GM19238 (cell line): Measurements from ENCODE around the gene ZYX.
A peak's percentile ranks its signal among the peaks of the same experiment; 100 is the strongest.

Experiments
- DNase-seq: peaks from one replicate; pipeline ENCODE4 v3.0.0; 2011; ENCODE audit warnings: low spot score; ENCODE audit not compliant: insufficient read length

Gene ZYX

DNA sequence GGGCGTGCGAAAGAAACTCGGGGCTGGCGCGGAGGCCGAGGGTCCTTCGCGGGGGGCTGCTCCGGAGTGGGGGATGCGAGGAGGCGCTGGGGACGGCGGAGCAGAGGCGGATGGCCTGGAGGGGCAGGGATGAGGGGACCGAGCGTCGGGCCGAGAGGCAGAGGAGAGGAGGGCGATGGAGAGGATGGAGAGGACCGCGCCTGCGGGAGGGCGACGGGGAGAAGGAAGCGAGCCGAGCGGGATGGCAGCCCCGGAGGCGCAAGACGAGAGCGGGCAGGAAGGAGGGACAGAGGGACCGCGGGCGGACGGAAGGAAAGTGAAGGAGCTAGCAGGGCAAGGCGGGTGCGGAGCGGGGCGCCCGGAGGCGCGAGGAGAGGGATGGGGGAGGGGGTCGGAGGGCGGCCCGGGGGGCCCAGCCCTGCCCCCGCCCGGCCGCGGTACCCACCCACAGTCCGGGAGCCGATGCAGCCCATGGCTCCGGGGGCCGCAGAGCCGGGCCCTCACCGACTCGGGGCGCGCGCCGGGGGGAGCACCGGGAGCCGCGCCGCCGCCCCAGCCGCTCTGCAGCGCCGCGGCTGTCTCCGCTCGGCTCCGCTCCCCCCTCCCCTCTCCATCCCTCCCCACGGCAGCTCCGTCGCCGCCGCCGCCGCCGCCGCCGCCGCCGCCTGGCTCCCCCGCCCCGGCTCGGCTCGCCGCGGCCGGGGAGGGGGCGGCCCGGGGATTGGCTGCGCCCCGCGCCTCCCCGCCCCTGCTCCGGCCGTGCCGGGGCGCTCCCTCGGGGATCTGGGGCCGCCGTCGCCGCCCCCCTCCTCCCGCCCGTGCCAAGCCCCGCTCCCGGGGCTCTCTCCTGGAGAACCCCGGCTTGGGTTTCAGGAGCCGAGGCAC, 18.8 kb upstream of the ZYX start, which contains the start of gene FAM131B:
Gene FAM131B (minus strand): TSS at position 583 of the 885 bp plus-strand sequence. CDS start 110 bp downstream, at position 473.
- peak; percentile 36 for DNase-seq

DNA sequence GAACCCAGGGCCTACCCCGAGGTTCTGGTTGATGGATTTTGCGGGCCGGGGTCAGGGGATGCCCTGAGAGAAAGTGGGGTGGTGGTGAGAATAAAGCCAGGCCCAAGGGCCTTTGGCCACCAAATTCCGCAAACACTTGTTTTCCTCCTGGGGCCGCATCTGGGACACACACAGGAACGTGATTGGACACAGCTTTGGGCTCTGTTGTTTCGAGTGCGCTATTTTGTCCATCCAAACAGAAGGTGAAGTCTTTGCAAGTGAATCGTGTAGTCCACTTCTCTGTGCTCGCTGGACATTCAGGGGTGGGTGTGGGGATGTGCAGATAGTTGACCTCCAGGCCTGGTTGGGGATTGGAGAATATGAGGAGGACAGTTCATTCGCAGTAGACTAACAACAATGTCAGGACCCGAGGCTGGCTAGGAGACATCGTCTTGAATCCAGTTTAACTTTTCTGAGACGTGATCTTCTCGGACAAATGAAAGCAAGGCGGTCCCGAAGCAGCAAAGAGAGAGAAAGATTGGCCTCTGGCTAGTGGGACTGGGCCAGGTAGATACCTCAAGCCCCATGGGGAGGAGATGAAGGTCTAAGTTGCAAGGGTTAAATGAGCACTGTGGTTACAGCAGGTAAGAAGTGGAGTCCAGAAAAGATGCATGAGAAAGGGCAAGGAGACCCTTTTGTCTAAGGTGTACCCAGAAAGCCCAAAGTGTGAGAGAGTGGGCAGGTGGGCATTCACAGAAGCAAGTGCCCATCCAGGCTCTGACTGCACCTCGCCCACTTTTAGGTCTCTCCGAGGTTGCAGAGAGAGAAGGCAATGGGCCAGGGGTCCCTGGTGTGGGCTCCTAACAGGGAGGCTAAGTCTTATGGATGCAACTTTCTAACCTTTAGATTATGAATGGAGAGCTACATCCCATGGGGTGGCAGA, 17.9 kb upstream of the ZYX start:
- no peak for DNase-seq

DNA sequence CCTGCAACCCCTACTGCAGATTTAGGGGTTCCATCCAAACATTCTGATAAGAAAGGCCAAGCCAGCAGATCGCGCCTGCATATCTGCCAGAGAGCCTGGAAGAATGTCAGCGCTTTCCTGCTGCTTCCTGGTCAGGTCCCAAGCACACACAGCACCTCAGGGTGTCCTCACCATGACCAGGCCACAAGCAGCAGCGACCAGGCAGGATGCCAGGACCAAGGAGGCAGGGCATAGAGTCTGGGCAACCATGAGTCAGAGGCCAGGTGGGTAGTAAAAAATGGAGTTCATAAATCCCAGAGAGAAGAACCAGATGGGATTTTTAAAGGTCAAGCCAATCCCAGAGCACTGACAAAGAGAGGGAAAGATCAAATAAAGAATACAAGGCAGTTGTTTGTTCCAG, 13.2 kb upstream of the ZYX start:
- DNase-seq: no peak

DNA sequence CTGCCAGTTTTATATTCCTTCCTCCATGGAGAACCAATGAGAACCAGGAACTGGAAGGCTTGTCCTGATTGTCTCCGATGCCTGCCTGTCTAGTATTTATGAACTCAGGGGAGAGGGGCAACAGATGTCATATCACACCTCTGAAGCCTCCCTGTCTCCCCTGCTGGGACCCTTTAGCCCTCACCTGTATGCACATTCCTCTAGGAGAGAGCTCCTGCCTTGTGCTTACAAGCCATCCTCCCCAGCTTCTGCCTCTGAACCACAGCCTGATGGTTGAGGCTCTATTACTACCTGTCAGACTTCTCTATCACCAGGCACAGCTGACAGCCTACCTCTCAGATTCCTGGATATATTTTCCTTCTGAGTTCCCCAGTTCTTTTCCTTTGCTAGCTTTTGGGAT, 12.8 kb upstream of the ZYX start:
- DNase-seq: no peak

DNA sequence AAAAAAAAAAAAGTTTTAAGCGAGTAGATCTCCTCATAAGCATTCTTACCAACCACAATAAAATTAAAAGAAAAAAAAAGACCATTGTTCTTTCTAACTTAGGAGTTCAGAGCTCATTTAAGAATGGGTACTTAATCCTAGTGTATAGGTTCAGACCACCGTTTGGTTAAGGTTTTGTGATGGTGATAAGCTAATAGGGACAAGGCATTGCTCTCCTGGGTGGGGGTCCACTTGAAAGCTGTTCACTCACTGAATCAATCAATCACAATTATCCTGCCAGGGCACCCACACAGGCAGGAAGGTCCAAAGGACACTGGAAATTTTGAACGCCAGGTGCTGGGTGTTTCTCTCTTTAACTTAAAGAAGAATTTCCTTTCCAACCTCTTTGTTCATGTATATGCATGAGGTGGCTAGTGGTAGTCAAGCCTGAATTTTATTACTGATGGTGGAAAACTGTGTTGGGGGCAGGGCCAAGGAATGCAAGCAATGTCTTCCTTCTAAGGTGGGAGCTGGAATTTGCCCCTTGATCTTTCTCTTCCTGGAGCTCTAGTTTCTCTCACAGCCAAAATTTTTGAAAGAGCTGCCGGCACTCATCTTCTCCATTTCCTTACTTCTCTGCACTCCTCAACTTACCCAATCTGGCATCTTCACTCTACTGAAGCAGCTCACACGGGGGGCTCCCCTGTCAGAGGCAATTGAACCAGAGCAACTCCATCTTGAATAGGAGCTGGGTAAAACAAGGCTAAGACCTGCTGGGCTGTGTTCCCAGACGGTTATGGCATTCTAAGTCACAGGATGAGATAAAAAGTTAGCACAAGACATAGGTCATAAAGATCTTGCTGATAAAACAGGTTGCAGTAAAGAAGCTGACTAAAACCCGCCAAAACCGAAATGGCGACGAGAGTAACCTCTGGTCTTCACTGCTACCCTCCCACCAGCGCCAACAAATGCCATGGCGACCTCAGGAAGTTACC, 11.2 kb upstream of the ZYX start:
- DNase-seq: no peak

DNA sequence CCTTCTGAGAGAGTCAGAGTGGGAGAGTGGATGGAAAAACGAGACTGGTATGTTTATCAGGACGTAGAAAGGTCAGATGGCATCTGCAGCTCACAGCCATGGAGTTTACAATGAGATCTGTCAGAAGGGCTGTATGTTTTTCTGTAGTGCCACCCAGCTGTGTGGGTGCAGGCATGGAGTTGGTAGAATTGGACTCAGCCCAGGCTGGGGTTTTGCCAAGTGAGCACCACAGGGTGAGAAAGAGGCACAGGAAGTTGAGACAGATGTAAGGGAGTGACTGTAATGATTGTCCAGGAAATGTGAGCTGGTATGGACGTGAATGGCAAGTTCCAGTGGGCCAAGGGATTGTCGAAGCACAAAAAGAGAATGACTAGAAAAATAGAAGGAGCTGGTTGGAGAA, 9.1 kb upstream of the ZYX start:
- no peak for DNase-seq

DNA sequence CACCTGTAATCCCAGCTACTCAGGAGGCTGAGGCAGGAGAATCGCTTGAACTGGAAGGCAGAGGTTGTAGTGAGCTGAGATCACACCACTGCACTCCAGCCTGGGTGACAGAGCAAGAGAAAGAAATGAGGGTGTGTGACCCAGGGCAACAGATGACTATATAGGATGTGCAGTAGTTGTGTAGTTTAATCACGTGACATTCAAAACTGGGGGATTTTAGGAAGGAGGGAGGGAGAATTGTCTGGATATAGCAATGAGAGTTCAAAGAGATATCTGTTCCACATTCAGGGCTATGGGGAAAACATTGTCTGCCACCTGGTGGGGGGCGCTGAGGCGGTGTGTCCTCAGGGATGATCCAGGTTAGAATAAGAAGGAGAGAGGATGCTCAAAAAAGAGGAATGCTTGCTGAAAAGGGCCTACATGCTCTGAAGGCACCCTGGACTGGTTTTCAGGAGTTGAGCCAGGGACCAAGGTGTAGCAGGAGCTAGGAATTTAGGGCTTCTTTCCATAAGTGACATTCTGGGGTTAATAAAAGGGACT, 7.8 kb upstream of the ZYX start:
- no peak for DNase-seq

DNA sequence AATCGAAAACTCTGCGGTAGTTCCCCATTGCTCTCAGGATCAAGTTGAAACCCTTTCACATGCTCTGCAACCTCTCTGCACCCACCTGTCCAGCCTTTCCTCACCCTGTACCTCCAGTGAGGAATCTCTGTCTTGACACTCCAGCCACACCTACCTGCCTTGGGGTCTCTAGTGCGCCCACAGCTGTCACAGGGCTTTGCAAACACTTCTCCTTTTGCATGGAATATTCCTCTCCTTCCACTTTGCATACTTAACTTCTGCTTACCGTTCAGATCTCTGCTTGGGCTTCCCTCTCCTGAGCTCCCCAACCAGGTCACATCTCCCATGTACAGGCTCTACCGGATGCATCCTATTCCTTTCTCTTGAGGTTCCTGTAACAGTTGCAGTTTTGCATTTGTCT, 6.6 kb upstream of the ZYX start:
- no peak for DNase-seq

DNA sequence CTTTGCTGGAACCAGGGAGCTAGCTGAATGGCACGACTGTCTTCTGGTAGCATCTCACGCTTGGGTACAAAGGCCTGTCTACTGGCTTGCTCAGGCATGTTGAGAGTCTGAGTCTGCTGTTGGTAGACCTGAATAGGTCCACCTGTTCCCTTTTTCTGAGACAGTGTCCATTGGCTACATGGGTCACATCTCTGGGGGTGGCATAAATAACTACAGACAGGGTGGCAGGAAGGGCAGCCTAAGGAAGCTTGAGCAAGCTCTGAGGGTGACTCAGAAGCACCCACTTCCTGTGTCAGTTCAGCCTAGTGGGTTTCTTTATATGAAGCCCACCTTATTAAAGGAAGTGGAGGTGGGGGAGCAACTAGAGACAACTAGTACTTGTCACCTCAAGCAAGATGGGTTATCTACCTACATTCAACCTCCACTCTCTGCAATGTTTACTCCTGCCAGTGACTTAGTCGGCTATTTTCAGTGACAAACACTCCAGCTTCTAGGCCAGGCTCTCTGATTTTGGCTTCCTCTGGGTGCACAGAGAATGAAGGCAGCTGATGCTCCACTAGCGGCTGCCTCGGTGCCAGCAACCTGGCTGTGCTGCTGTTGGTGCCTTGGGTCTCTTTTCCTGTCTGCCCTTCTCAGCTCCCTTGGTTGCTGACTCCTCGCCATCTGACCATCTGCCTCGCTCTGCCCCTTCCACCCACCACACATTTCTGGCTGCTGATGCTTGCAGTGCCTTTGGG, 5.7 kb upstream of the ZYX start:
- DNase-seq: no peak

DNA sequence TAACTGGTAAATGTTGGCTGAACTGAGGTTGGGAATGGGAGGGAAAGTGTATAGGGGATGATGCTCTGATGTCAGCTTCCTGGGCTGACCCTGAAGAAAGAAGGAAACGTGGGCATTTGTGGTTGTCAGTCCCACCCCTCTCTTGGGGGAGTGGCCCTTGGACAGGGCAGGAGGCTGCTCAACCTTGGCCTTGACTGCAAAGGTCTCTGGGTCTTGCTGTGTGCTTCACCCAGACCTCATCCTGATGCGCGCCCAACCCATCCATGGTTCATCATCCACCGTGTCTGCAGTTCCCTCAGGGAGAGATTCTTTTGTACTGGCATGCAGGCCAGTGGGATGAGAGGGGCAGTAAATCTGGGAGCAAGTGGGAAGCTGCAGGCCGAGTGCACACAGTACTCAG, 4.7 kb upstream of the ZYX start:
- no peak for DNase-seq

DNA sequence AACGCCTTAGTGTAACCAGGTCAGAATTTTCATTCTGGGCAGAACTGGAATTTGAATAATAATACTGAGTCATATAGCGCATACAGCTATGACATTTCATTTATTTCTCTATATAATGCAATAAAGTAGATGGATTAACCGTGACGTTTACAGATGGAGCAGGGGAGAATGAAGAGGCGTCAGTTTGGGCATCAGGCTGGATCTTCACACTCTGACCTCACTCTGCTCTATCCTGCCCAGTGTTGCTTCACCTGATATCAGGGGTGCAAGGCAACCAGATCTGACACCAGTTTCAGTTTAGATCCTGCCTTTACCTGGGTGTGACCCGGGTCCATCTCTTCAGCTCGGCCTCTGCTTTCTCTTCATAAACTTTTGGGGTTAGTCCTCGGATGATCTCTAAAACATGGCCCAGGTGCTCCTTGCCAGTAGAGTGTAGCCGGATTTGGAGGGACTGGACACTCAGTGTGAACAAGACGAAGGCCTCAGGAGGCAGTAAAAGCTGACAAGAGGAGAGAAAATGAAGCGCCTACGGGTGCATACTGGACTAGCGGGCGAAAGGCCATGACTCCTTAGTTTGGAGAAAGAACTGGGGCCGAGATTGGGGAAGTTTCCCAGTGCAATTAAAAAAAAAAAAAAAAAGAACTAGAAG, 1.4 kb upstream of the ZYX start:
- DNase-seq: no peak

DNA sequence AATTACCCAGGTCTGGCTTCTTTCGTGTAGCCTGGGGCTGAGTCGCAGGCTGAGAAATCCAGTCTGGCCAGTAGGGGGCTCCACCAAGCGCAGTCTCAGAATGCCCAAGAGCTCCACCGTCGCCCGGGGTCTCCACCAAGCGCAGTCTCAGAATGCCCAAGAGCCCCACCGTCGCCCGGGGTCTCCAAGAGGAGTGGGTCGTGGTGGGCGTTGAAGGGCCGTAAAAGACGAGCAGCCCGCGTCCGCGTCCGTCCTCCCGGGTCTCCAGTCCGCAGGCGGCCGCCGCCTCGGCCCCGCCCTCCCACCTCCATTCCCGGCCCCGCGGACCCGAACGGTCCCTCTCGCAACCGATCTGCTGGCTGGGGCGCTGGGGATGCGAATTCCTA, 892 bp upstream of the ZYX start:
- DNase-seq: peak; percentile 78

DNA sequence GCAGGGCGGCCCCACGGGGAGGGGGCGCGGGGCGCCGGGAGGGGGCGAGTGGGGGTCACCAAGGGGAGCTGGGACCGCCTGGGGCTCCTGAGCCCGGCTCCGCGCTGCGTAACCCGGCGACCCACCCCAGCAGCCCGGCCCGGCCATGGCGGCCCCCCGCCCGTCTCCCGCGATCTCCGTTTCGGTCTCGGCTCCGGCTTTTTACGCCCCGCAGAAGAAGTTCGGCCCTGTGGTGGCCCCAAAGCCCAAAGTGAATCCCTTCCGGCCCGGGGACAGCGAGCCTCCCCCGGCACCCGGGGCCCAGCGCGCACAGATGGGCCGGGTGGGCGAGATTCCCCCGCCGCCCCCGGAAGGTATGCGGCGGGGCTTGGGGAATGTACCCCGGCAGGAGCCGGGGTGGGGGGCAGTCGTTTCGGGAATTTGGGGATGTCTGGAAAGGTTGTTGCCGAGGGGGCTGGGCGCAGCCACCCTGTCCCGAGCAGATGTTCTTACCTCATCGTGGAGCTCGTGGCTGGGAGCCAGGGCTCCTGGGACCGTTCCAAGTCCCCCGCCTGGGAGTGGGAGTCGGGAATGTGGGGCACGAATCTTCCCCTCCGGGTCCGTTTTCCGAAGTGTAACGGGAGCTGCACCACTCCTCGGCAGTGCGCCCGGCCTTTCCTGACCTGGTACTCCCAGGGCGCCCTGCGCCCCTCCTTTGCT, 431 bp downstream of the ZYX start:
- DNase-seq: peak; percentile 55

DNA sequence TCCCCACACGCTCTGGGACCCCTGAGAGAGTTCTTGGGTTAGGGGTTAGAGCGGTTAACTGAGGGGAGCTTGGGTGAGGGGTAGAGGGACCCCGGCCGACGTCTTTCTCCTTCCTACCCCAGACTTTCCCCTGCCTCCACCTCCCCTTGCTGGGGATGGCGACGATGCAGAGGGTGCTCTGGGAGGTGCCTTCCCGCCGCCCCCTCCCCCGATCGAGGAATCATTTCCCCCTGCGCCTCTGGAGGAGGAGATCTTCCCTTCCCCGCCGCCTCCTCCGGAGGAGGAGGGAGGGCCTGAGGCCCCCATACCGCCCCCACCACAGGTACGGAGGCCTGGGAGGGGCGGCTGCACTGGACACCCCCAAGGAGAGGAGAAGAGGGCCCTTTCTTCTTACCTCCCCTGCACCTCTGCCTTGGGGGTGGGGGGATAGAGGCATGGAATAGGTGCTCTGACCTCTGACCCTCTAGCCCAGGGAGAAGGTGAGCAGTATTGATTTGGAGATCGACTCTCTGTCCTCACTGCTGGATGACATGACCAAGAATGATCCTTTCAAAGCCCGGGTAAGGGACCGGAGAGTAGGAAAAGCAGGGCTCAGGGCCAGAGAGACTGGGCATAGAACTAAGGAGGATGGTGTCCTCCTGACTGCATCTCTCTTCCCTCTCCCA, 1.1 kb downstream of the ZYX start:
- no peak for DNase-seq

DNA sequence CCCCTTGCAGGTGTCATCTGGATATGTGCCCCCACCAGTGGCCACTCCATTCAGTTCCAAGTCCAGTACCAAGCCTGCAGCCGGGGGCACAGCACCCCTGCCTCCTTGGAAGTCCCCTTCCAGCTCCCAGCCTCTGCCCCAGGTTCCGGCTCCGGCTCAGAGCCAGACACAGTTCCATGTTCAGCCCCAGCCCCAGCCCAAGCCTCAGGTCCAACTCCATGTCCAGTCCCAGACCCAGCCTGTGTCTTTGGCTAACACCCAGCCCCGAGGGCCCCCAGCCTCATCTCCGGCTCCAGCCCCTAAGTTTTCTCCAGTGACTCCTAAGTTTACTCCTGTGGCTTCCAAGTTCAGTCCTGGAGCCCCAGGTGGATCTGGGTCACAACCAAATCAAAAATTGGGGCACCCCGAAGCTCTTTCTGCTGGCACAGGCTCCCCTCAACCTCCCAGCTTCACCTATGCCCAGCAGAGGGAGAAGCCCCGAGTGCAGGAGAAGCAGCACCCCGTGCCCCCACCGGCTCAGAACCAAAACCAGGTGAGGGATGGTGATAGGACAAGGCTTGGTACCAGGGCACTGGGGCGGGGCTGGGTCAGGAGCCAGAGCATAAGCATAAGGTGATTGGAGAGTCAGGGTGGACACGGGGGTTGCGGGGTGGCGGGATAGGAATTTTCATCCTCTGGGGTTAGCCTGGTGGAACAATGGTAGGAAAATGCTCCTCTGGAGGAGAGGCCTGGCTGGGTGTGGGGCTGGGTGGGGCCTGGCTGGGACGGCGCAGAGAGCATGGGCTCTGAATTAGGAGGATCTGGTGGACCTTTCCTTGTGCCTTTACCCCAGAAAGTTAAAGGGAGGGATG, 1.9 kb downstream of the ZYX start:
- DNase-seq: no peak

DNA sequence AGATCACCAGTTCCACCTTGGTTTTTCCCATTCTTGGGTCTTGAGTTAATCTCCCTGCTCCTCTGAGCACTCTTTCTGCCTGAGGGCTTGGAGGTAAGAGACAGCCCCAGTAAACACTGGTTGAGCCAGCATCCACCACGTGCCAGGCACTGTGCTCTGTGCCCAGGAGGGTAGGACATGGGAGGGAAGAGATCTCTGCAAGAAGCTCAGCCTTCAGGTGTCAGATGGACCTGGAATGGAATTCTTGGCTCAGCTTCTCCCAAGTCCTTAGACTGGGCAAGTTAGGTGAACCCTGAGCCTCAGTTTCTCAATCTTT, 2.5 kb downstream of the ZYX start:
- DNase-seq: no peak

DNA sequence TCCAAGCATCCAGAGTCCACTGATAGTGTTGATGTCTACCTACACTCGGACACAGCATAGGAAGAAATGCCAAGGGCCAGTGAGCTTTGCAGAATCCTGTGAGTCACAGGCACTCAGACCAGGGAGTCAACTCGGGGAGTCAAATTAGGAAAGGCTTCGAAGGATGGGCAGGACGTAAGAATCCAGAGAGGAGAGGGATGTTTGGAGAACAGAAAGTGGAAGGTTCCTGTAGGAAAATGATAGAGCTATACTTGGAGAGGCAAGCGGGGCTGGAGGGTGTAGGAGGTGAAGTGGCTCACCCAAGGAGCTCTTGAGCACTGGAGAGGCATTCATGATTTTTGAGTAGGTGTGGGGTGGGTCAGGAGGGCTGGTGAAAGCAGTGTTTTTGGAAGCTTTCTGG, 3.0 kb downstream of the ZYX start:
- no peak for DNase-seq
